ENCODE measurements around the gene PLEKHH1. TPM values are rescaled to one million over a fixed set of nuclear protein-coding genes. Genes with fewer than 3 reads are reported as not detected.

Gene PLEKHH1
- total and polyA plus RNA-seq, 9 of the 15 experiments (the other 6 are each of a cell fraction or from before 2014, with no cell fraction given): 0.76 to 5.9 (median 2.9) TPM

DNA sequence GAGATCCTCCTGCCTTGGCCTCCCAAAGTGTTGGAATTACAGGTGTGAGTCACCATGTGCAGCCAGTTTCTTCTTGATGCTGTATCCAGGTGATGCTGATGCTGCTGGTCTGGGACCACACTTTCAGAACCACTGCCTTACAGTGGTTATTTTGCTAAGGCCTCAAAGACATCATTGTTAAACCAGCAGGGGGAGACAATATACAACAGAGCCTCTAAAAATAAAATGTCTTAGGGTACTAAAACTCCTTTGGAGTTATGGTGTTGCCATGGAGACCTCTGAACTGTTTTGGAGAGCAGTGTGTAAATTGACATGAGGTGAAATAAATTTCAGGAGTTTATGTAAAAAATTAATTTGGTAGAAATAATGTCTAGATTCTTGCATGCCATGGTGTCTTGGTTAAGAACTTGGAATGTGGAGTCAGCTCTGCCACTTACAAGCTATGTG lies 85.5 kb downstream of the PLEKHH1 start (continued):
- TF ChIP-seq, protein P1, sequence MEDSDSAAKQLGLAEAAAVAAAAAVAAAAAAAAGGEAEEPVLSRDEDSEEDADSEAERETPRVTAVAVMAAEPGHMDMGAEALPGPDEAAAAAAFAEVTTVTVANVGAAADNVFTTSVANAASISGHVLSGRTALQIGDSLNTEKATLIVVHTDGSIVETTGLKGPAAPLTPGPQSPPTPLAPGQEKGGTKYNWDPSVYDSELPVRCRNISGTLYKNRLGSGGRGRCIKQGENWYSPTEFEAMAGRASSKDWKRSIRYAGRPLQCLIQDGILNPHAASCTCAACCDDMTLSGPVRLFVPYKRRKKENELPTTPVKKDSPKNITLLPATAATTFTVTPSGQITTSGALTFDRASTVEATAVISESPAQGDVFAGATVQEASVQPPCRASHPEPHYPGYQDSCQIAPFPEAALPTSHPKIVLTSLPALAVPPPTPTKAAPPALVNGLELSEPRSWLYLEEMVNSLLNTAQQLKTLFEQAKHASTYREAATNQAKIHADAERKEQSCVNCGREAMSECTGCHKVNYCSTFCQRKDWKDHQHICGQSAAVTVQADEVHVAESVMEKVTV (CRISPR knock-in tag; IDR thresholded peaks at IDR 0.05): peak; percentile 82
- TF ChIP-seq ARID2 (IDR thresholded peaks at IDR 0.05): peak; percentile 70; the same call in 1 of the 2 replicates
- 0 out of 2 replicates have a peak, but pooled peaks have one; percentile 17 for TF ChIP-seq MYNN (IDR thresholded peaks at IDR 0.05)
- TF ChIP-seq MYNN (CRISPR knock-in tag; IDR thresholded peaks at IDR 0.05): no peak
- TF ChIP-seq, protein P2, sequence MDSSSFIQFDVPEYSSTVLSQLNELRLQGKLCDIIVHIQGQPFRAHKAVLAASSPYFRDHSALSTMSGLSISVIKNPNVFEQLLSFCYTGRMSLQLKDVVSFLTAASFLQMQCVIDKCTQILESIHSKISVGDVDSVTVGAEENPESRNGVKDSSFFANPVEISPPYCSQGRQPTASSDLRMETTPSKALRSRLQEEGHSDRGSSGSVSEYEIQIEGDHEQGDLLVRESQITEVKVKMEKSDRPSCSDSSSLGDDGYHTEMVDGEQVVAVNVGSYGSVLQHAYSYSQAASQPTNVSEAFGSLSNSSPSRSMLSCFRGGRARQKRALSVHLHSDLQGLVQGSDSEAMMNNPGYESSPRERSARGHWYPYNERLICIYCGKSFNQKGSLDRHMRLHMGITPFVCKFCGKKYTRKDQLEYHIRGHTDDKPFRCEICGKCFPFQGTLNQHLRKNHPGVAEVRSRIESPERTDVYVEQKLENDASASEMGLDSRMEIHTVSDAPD (CRISPR knock-in tag; IDR thresholded peaks at IDR 0.05): no peak
- TF ChIP-seq ZNF184 (CRISPR knock-in tag; IDR thresholded peaks at IDR 0.05): no peak

Measured in K562 (cell line).